HG03095 (cell line): ENCODE results near the gene SC5D.
A peak's percentile ranks its signal among the peaks of the same experiment; 100 is the strongest.

ENCODE experiments used
- ATAC-seq: cut with Tn5 transposase; IDR thresholded peaks from one replicate; pipeline ENCODE4 v1.9.1; 2021; ENCODE audit warnings: moderate library complexity; ENCODE audit not compliant: unreplicated experiment

The SC5D gene, protein sequence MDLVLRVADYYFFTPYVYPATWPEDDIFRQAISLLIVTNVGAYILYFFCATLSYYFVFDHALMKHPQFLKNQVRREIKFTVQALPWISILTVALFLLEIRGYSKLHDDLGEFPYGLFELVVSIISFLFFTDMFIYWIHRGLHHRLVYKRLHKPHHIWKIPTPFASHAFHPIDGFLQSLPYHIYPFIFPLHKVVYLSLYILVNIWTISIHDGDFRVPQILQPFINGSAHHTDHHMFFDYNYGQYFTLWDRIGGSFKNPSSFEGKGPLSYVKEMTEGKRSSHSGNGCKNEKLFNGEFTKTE

DNA sequence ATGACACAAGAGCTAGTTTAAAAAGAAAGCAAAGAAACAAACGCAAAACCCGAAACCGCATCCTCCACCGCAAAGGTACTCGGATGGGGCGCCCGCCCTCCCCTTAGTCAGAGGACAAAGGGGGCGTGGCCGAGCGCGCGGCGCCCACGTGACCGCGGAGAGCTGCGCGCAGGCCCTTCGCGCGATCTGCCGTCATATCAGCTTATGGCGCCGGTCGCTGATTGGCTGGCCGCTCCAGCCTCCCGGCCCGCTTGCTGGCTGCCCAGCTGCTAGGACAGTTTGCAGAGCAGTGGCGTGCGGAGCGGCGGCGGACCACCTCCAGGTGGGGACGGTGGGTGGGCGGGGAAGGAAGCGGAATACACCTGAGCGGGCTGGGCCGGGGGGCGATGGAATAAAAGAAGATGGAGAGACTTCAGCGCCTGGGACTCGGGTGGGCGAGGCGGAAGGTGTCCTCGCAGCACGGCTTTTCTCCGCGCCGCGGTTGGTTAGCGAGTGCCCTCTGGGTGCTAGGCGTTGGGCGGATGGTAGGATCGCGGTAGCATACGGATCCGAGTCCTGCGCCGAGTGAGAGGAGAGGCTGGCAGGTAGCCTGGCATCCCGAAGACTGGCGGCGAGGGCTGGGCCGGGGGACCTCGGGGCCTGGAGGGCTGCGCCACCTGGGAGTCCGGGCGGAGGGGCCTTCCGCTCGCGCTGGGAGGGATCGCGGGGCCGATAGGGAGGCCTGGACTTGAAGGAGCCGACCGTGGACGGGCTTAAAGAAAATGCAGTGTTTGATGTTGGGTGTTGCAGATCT is at the start of gene SC5D:
Gene SC5D, plus strand, starts transcription at position 277 of the 793 bp plus-strand sequence. CDS start 10,605 bp downstream, outside the sequence.
- ATAC-seq, result peak; percentile 90

DNA sequence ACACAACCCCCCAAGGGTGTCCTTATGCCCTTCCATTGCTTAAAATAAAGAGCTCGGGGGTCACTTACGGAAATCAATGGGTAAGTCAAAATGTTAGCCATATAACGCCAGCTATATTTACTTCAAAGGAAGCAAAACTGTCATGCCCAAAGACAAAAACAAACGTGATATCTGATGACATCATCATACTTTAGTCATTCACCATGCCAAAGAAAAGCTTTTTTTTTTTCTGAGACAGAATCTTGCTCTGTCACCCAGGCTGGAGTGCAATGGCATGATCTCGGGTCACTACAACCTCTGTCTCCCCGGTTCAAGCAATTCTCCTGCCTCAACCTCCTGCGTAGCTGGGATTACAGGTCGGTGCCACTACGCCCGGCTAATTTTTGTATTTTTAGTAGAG is 47.7 kb upstream of the SC5D start:
- ATAC-seq, result no peak

DNA sequence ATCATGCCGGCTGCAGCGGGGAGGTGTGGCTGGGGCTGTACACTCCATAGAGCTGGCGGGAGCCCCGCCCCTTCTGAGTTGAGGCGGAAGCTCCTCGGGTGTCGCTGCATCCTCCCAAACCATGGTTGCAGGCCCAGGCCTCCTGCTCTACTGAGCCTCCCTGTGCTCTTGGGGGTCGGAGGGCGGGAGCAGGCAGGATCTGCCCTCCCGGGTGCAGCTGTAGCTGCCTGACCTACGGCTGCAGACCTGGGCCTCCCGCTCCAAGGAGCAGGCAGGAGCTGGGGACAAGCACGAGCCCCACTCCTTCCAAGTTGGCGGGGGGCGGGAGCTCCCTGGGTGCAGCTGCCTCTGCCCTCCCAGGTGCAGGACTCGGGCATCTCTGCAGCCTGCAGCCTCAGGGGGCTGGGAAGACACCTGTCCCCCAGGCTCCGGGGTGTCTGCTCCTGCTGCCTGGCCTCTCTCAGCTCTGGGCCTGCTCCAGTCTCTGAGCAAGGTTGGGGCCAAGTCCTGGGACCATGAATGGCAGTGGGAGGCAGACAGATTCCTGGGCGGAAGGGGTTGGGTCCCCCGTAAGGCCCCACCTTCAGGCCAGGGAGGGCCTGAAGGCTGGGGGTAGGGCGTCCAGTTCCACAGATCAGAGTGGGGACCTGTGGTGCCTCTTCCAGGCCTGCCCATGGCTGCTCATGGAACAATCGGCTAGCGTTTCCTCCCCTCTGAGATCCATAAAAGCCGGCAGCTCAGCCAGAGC is 46.4 kb upstream of the SC5D start:
- no peak for ATAC-seq

DNA sequence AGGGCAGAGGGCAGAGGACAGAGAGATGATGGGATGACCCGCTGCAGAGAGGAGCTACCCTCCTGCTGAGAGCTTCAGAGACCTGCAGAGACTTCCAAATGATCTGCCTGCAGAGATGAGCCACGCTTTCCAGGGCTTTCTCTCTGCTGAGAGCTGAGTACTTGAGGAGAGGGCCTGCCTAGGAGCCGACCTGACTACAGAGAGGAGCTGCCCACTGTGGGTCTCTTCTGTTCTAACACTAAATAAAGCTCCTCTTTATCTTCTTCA is 45.9 kb upstream of the SC5D start:
- ATAC-seq, result no peak

DNA sequence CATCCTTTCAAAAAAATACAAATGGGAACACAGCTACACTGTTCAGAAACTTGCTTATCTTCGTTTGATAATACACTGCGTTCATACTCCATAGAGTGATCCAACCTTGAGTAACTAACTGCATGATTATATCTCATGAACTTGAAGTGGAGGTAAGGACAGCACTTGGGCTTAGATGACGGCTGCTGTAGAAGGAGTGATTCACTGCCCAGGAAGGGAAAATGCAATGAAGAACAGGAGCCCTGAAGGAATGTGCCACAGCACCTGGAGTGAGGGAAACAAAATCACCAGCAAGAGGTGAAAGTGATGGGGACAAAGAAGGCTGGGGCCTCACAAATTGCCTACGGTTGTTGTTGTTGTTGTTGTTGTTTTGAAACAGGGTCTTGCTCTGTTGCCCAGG is 44.1 kb upstream of the SC5D start:
- ATAC-seq, result no peak

DNA sequence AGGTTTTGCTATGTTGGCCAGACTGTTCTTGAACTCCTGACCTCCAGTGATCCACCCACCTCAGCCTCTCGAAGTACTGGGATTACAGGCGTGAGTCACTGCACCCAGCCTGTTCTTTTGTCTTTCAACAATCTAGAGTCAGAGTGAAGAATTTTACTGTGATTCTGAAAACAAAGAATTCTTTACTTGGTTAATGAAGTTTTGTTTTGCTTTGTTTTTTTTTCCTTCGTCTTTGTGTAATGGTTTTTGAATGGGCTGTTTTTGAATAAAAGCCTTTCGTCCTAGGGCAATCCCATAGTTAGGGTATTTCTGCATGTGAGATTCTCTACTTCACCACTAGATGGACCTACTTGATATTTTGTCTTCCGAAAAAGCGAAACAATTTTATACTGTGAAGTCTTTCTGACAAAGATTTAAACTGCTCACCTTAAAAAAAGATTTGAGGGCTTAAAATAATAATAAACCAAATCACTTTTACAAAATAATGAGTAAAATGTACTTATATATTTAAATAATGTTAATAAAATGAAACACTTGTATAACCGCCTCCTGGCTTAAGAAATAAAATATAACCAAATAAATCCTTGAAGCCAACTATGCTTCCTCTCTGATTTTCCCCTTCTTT is 43.4 kb upstream of the SC5D start:
- no peak for ATAC-seq

DNA sequence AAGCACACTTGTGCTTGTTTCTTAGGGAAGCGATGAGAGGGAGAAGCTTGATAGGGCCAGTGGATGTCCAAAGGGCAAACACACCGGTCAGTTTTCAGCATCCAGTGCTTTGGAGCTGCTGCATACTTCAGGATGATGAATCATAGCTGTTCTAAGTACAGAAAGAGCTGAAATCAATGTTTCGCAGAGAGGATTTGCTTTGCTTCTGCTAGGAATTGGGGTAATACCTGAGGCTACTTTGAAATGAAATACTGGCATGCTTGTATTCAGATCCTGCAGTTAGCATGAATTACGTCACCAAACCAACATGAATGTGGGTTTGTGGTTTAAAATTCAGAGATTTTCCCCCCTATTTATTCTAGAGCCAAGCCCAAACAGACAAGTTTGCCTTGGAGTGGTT is 41.7 kb upstream of the SC5D start:
- ATAC-seq, result no peak

DNA sequence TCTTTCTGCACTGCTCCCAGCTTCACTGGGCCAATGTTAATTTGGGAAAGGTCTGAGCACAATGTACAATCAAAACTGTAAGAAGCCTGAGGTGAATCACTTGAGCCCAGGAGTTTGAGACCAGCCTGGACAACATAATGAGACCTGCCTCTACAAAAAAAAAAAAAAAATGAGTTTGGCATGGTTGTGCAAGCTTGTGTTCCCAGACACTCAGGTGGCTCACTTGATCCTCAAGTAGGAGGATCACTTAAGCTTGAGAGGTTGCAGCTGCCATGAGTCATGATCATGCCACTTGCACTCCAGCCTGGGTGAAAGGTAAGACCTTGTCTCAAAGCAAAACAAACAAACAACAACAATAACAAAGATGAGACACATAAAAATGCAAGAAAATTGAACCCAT is 38.6 kb upstream of the SC5D start:
- no peak for ATAC-seq

DNA sequence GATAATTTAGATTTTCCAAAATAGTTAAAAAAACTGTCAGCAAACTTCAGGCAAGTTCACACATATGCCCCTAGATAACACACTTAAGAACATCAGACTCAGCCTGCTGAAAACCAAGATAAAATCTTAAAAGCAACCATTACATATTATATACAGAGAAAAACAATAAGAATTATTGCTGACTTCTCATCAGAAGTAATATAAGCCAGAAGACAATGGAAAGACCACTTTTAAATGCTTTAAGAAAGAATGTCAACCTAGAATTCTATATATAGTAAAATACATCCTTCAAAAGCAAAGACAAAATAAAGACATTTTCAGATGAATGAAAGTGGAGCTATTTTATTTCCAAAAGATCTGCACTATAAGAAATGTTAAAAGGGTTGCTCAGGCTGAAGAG is 37.8 kb upstream of the SC5D start:
- no peak for ATAC-seq

DNA sequence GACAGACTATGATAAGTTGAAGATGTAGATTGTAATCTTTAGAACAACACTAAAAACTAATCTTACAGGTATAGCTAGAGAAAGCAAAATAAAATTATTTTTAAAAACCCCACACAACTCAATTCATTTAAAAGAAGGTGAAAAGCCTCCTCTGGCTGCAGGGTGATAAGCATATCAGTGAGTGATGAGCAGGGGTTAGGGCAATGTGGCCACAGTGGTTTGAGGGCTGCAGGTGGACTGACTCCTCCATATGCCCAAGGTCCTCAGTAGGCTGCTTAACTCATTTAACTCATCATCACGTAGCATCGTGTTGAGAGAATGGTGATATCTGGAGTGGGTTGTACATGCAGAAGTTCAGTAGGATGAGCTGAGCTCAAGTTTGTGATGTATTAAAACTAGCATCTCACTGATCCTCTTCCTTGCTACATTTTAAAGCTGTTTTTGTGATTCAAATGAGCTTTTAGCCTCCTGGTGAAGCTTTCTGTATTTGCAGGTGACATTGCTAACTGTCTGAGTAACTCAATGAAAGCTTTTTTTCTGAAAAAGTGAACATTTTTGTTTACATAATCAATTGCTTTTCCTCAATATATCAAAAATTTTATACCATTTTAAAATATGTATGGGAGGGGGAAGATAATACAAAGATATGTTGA is 37.0 kb upstream of the SC5D start:
- ATAC-seq, result no peak

DNA sequence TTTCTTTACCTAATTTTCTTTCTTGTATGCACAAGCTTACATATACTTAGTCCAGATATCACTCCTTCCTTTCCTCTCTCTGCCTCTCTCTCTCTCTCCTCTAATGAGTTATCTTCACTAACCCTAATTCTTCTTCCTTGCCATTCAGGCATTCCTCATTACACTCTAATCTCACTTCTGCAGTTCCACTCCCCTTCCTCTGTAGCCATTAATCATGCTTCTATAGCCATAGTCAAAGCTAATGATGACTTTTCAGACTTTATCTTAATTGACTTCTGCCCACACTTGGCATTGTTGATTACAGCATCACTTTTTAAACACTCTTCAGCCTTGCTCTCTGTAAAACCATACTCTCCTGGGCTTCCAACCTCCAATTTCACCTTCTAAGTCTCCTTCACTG is 35.3 kb upstream of the SC5D start:
- ATAC-seq, result no peak

DNA sequence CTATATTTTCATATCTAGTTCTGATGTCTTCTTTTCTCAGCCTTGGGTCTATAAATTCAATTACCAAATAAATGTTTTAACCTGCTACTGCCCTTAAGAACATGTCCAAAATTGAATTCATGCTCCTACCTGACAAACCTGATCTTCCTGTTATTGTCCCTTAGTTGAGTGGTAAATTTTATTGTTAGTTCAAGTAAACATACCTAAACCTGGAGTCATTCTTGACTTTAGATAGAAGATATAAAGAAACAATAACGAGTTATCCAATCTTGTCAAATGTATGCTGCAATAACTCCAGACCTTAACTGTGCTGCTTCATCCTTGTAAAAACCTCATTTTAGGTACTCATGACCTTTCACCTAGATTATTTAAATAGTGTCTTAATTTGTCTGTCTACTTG is 34.6 kb upstream of the SC5D start:
- no peak for ATAC-seq

DNA sequence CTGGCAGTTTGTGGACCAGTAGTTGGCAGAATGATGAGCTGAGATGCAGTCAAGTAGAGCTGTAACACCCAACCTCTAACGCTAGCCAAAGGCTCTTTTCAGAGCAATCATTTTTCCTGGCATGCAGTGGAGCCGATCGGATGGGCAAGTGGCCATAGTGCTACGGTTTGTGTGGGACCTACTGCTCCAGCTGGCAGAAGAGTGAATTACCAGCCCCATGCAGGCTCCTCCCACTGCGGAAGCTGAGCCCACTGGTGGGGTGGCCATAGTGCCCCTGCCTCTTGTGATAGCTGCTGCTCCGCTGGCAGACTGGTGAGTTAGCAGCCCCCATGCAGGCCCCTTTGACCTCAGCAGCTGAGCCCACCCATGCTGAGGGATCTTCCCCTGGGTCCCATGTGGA is 27.0 kb upstream of the SC5D start:
- ATAC-seq, result no peak

DNA sequence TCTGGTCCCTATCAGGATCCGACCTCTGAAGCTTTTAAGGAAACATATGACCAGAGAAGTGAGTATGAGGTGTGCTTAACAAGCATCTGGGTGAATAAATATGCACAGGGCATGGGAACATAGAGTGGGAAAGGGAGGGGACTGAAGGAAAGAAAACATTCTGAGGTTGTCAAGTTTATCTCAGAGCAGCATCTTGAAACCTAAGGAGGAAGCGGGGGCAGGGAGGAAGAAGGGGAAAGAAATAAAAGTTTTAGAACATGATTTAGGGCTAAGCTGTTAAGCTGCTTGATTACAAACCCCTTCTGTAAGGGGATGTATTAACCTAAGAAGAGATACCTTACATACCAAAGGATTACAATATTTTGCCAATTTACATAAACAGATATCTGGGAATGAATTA is 24.0 kb upstream of the SC5D start:
- no peak for ATAC-seq

DNA sequence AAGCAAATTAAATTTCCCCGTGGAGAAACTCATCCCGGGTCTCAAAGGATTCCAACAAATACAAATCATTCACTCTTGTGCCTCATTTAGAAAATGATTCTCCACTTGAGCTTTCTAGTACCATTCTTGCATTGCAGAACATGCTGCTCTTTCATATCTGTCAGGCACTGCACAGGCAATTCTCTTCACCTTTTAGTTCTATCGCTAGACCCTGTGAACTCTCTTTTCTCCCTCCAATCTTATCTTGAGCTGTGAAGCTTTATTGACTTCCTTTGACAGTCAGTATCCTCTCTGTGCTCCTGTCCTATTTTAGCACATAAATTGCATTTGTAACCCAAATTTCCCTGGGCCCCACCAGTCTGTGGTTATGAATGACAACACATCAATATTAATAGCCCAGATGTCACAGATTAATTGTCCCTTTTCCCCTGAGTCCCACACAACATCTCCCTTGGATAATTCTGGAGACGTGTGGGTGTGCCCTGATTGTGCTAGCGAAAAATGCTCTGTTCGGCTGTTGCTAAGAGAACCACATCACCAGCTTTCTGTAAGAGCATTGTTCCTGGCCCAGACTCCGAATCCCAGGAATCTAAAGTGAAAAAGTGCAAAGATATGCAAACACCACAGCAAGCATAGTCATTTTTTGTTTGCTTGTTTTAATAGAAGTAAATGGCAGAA is 22.4 kb upstream of the SC5D start:
- ATAC-seq, result no peak

DNA sequence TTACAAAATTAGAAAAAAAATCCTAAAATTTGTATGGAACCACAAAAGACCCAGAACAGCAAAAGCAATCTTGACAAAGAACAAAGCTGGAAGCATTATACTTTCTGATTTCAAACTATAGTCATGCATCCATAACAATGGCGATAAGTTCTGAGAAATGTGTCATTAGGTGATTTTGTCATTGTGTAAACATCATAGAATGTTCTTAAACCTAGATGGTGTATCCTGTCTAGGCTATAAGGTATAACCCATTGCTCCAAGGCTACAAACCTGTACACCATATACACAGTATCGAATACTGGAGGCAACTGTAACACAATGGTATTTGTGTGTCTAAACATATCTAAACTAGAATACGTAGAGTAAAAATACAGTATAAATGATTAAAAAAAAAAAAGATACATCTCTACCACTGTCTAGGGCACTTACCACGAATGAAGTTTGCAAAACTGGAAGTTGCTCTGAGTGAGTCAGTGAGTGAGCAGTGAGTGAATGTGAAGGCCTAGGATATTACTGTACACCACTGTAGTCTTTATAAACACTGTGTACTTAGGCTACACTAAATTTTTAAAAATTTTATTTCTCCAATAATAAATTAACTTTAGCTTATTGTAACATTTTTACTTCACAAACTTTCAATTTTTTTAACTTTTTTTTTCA is 18.1 kb upstream of the SC5D start:
- ATAC-seq, result no peak

DNA sequence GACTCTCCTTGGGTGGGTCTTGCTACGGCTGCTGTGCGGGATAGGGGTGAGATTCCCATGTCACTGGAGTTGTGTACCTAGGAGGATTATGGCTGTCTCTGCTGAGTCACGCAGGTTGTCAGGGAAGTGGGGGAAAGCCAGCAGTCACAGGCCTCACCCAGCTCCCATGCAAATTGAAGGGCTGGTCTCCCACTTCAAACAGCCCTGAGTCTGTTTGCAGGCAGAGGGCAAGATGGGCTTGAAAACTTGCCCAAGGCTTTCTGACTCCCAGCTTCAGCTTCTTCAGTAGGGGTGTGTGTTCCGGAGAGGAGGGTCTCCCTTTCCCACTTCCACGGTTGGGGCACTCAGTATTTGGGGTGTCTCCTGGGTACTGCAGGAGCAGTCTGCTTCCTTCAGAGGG is 10.9 kb upstream of the SC5D start:
- ATAC-seq, result no peak

DNA sequence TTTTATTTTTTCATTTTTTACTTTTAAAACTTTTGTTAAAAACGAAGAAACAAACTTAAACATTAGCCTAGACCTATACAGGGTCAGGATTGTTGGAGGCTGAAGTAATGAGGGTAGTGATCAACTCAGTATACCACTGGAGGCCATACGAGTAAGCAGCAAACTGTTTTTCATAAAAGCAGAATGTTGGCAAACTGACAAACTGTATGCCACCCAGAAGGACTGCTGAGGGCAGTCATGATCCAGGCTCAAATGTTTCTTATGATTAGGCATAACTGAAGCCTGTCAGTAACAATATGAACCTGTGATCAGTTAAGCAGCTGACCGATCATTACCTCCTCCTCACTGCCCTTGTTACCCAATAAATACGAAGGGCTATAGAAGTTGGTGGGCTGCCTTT is 10.2 kb upstream of the SC5D start:
- ATAC-seq, result no peak

DNA sequence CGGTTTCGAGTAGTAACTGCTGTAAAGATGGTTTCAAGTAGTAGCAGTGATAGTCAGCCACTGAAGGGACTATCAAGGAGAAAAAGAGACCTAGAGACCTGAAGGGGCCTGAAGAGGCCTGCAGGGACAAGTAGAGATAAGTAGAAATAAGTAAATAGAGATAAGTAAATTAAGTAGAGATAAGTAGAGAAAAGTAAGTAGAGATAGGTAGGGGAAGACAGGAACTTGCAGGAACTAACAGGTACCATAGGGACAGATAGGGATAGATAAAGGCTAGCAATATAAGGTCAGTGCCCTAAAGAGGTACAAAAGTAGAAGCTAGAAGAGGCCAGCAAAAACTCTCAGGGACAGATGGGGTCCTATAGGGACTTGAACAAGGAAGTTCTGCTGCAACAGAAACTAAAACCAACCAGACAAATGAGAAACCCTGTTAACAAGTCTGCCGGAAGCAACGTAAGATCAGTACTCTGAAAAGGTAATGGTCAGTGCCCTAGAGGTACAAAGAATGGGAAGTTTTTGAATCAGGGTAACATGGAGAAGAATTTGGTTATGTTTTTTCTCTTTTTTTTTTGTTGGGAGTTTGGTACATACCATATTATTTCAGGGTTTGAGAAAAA is 9.6 kb upstream of the SC5D start:
- peak; percentile 88 for ATAC-seq

DNA sequence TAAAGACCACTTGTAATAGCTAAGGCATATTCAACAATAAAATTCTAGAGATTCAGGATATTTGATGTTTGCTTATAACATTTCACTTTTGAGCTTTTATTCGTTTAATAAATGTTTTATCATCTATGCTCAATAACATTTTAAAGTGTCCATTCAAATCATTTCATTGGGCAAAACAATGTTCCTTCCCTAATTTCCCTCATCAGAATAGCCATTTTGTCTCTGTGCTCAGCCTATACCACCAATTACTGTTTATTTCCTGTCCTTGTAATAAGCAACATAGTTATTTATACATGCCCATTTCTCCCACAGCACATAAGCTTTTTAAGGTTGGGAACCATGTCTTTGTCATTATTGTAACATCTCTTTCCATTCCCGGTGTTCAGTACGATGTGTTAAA is 1.3 kb upstream of the SC5D start:
- no peak for ATAC-seq
